ENCODE data around the gene NPW. TPM values are rescaled to one million over a fixed set of nuclear protein-coding genes. Genes with fewer than 3 reads are reported as not detected.

Gene NPW
- polyA plus RNA-seq, 1 experiment, result 0.66 TPM

DNA sequence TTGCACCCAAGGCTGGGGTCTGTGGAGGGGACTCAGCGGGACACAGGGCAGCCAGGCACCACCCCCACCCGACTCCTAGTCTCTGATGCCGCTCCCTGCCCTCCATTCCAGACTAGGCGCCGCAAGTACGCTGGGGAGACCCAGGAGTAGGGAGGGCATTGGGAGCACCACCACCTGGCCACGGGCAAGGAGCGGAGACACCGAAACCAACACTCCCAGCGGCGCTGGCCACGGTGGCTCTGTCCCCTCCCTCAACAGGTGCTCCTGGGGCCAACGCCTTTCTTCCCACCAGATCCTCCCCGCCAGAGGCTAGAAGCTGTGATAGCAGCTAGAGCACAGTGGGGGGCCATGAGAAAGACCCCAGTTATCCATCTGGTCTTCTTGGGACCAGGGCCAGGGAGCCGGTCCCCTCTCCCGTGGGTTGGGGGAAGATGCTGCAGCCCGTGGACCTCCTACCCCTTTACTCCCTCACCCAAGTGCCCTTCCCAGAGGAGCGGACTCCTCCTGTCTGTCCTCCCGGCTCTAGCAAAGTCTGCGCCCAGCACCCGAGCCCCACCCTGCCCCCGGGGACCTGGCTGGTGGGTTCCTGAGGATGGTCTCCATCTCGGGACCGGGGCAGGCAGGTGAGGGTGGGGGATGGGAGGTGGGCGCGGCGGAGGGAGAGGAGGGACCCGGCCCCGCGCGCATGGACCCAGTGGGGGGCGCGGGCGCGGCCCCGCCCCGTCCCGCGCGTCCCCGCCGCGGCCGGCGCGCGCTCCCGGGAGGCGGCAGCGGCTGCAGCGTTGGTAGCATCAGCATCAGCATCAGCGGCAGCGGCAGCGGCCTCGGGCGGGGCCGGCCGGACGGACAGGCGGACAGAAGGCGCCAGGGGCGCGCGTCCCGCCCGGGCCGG, 30.1 kb upstream of the NPW start, which contains the start of gene SYNGR3:
Gene SYNGR3, plus strand, starts transcription at position 762 of the 892 bp plus-strand sequence. CDS start 133 bp downstream, outside the sequence.
- POLR2A ChIA-PET, result no interaction called here
- no peak for DNase-seq (ENCODE audit: low read depth, low spot score)
- Histone ChIP-seq H3K27me3 (ENCODE audit: control insufficient read depth, insufficient read depth, low read length) (peaks cover 21% of the 10 kb centered on the region), H3K4me3 (ENCODE audit: low read depth, low read length) (peak within 1 kb of the TSS; percentile 32), H3K27ac (ENCODE audit: low read depth, low read length) (no peak within 1 kb of the TSS), H3K9me3 (ENCODE audit: control insufficient read depth, insufficient read depth, low read length) (peaks cover 12% of the 10 kb centered on the region; the same call in 1 of the 2 replicates)
- CTCF ChIA-PET, result no interaction called here
- TF ChIP-seq, protein P1, sequence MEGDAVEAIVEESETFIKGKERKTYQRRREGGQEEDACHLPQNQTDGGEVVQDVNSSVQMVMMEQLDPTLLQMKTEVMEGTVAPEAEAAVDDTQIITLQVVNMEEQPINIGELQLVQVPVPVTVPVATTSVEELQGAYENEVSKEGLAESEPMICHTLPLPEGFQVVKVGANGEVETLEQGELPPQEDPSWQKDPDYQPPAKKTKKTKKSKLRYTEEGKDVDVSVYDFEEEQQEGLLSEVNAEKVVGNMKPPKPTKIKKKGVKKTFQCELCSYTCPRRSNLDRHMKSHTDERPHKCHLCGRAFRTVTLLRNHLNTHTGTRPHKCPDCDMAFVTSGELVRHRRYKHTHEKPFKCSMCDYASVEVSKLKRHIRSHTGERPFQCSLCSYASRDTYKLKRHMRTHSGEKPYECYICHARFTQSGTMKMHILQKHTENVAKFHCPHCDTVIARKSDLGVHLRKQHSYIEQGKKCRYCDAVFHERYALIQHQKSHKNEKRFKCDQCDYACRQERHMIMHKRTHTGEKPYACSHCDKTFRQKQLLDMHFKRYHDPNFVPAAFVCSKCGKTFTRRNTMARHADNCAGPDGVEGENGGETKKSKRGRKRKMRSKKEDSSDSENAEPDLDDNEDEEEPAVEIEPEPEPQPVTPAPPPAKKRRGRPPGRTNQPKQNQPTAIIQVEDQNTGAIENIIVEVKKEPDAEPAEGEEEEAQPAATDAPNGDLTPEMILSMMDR (IDR thresholded peaks at IDR 0.05; ENCODE audit: low read depth, low read length), result no peak

DNA sequence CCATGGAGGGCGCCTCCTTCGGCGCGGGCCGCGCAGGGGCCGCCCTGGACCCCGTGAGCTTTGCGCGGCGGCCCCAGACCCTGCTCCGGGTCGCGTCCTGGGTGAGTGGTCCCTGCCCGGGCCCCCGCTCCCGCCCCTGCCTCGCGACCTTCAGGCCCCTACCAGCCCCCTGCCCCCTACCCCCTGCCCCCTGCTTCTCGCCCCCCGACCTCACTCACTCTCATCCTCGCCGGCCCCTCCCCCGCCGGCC, 29.6 kb upstream of the NPW start:
- CTCF ChIA-PET, result no interaction called here
- Histone ChIP-seq H3K4me3 (ENCODE audit: low read depth, low read length) (peak overlapping the region; percentile 20; the same call in 1 of the 2 replicates), H3K9me3 (ENCODE audit: control insufficient read depth, insufficient read depth, low read length) (peaks cover 12% of the 10 kb centered on the region; the same call in 1 of the 2 replicates), H3K27me3 (ENCODE audit: control insufficient read depth, insufficient read depth, low read length) (peaks cover 21% of the 10 kb centered on the region), H3K27ac (ENCODE audit: low read depth, low read length) (no peak overlapping the region)
- DNase-seq (ENCODE audit: low read depth, low spot score), result no peak
- POLR2A ChIA-PET, result interaction anchor here (3.2 kb wide), 1 partner anchor 25 kb away, joined by 10 read pairs; the partner anchor contains the start of gene RPS2
- TF ChIP-seq, protein P1 (IDR thresholded peaks at IDR 0.05; ENCODE audit: low read depth, low read length), result no peak

DNA sequence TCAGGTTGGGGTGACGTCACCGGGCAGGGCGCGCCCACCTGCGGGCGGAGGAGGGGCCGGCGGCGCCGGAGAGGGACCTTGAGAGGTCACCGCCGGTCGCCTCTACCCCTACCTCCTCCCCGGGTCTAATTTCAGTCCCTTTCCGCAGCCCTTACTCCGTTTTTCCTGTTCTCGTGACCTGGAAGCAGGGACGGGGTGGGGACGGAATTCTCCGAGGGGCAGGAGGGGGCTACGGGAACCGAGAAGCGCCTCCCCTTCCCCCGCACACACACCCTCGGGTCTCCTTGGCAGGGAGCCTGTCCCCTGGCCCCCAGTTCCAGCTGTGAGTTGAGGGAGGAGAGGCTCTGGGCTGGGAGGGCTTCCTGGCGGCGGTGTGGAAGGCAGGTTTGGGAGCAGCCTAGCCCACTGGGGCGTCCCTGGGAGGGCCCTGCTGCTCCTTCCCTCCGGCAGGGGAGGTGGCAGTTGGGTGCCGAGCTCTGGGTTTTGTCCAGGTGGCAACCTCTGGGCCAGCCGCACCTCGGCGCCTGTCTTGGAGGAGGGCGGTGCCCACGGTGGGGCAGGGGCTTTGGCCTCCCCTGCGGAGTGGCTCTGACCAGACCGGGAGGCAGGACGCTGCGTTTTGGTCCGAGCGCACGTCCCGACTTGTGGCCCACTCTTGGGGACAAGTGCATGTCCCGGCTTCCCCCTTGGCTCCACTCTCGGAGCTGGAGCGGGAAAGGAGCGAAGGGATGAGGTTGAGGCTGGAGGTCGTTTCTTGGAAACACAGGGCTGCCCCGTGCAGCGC, 29.0 kb upstream of the NPW start:
- ChIA-PET CTCF (interaction anchor here (4.0 kb wide), 1 partner anchor 14 kb away, joined by 16 read pairs; no protein-coding TSS in a partner anchor), POLR2A (interaction anchor here (3.2 kb wide), 1 partner anchor 26 kb away, joined by 10 read pairs; the partner anchor contains the start of gene RPS2)
- TF ChIP-seq, protein P1 (IDR thresholded peaks at IDR 0.05; ENCODE audit: low read depth, low read length), result no peak
- no peak for DNase-seq (ENCODE audit: low read depth, low spot score)
- H3K27ac ChIP-seq (ENCODE audit: low read depth, low read length), result no peak overlapping the region
- peaks cover 21% of the 10 kb centered on the region for H3K27me3 ChIP-seq (ENCODE audit: control insufficient read depth, insufficient read depth, low read length)
- H3K4me3 ChIP-seq (ENCODE audit: low read depth, low read length), result peak overlapping the region; percentile 32
- peaks cover 12% of the 10 kb centered on the region; the same call in 1 of the 2 replicates for H3K9me3 ChIP-seq (ENCODE audit: control insufficient read depth, insufficient read depth, low read length)

DNA sequence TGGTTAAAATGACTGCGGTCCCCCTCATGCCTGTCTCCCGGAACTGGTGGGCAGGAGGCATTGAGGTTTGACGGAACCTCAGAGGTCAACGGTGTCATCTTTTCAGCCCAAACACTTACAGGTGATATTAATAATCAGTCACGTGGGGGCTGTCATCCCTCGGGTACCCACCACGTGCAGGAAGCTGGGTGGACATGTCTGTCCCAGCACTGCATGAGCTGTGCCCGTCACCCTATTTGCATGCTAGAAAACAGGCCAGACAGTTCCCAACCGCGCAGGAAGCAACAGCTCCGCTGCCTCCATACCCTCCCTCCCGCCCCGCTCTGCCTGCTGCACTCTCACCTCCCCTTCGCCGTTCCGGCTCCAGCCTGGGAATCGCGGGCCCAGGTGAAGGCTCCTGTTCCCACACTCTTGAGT, 28.4 kb upstream of the NPW start:
- ChIA-PET CTCF (interaction anchor here (4.0 kb wide), 1 partner anchor 13 kb away, joined by 16 read pairs; no protein-coding TSS in a partner anchor), POLR2A (interaction anchor here (1.8 to 3.2 kb wide), 2 partner anchors 26 to 164 kb away, joined by 7 to 10 read pairs; partner anchors contain the start of genes RPS2 and TRAF7)
- TF ChIP-seq, protein P1 (IDR thresholded peaks at IDR 0.05; ENCODE audit: low read depth, low read length), result no peak
- H3K27me3 ChIP-seq (ENCODE audit: control insufficient read depth, insufficient read depth, low read length), result peaks cover 21% of the 10 kb centered on the region
- no peak for DNase-seq (ENCODE audit: low read depth, low spot score)
- H3K4me3 ChIP-seq (ENCODE audit: low read depth, low read length), result no peak overlapping the region
- H3K27ac ChIP-seq (ENCODE audit: low read depth, low read length), result no peak overlapping the region
- peaks cover 12% of the 10 kb centered on the region; the same call in 1 of the 2 replicates for H3K9me3 ChIP-seq (ENCODE audit: control insufficient read depth, insufficient read depth, low read length)

All from AG04450 (cell line).